HepG2 (cell line): ENCODE data around the gene NACAD. TPM values are rescaled to one million over a fixed set of nuclear protein-coding genes. Genes with fewer than 3 reads are reported as not detected.
A peak's percentile ranks its signal among the peaks of the same experiment; 100 is the strongest.

Experiments used
- ATAC-seq: fragments of 200-7000 bp; cut with Tn5 transposase; 3 replicates; pipeline ENCODE4 v1.9.1; 2020; ENCODE audit warnings: mild to moderate bottlenecking, moderate library complexity
- BruUV-seq: library from RNA; stranded (reverse); fragments of 400-500 nt; replicated peaks from 2 replicates; lab custom pipeline; 2021; lab: Mats Ljungman, UMichigan
- CTCF ChIA-PET: fragments of 300-600 bp; formaldehyde crosslinking; extraction: SDS; loops from one replicate; lab custom pipeline; 2021; ENCODE audit warnings: low total read pairs, inconsistent platforms, low intra/inter-chr PET ratio; lab: Yijun Ruan, JAX
- POLR2A ChIA-PET: fragments of 350-600 bp; sonication (Branson Sonifier 250); formaldehyde crosslinking; loops from one replicate; lab custom pipeline; 2020; ENCODE audit warnings: antibody characterized with exemption, inconsistent platforms; lab: Yijun Ruan, JAX
- DNase-seq: peaks from one replicate; pipeline ENCODE4 v3.0.0-alpha.2; 2015; ENCODE audit warnings: low spot score
- FAIRE-seq: peaks from 3 replicates; lab custom pipeline; 2011; peaks lifted over from hg19 to GRCh38; lab: Jason Lieb, UNC
- H2AFZ ChIP-seq: one replicate; pipeline ENCODE4 v1.6.1; 2011; ENCODE audit warnings: low read length, inconsistent platforms
- H3K27ac ChIP-seq: fragments of 300-600 bp; 3 replicates; pipeline ENCODE4 v1.8.0; 2011; ENCODE audit warnings: mixed run types, mild to moderate bottlenecking, mixed read lengths, low read length, inconsistent platforms; ENCODE audit not compliant: insufficient read depth; ENCODE audit errors: extremely low read length
- H3K27me3 ChIP-seq, 2 experiments: fragments of 200-600 bp in 1 of 2; 2 replicates in 1 of 2; 3 replicates in 1 of 2; pipeline versions ENCODE4 v1.6.0 to v1.8.0; 2011; ENCODE audit warnings: low read length in 2 of 2, mild to moderate bottlenecking in 2 of 2, moderate library complexity in 2 of 2, inconsistent platforms in 1 of 2; ENCODE audit not compliant: insufficient read depth in 2 of 2, control insufficient read depth in 1 of 2
- H3K36me3 ChIP-seq, 2 experiments: fragments of 200-600 bp in 1 of 2; replicated peaks in 1 of 2; 2 replicates in 1 of 2; 3 replicates in 1 of 2; pipeline versions ENCODE4 v1.5.1 to v1.8.0; 2011; ENCODE audit warnings: low read length in 2 of 2, inconsistent platforms in 1 of 2; ENCODE audit not compliant: insufficient read depth in 2 of 2, control insufficient read depth in 1 of 2
- H3K4me1 ChIP-seq: 2 replicates; pipeline ENCODE4 v1.5.1; 2012; ENCODE audit warnings: low read length, inconsistent platforms; ENCODE audit not compliant: insufficient read depth
- H3K4me2 ChIP-seq: 2 replicates; pipeline ENCODE4 v1.6.0; 2011; ENCODE audit warnings: low read depth, low read length, inconsistent platforms
- H3K4me3 ChIP-seq, 3 experiments: fragments of 200-600 bp in 1 of 3; sonication (generic), shearing (Covaris generic) in 1 of 3; replicated peaks in 1 of 3; 2 replicates each; pipeline ENCODE4 v1.5.1; 2011 to 2016; ENCODE audit warnings: low read length in 3 of 3, inconsistent platforms in 2 of 3, low read depth in 2 of 3, mild to moderate bottlenecking in 2 of 3, control low read depth in 1 of 3, mixed read lengths in 1 of 3; ENCODE audit not compliant: insufficient read depth in 1 of 3
- H3K79me2 ChIP-seq: one replicate; pipeline ENCODE4 v1.6.1; 2011; ENCODE audit warnings: low read length, inconsistent platforms; ENCODE audit not compliant: insufficient read depth
- H3K9ac ChIP-seq: 2 replicates; pipeline ENCODE4 v1.6.0; 2011; ENCODE audit warnings: mild to moderate bottlenecking, low read depth, low read length, inconsistent platforms; ENCODE audit not compliant: insufficient read depth
- H3K9me3 ChIP-seq: 2 replicates; pipeline ENCODE4 v1.5.1; 2012; ENCODE audit warnings: mild to moderate bottlenecking, low read length
- H4K20me1 ChIP-seq: 2 replicates; pipeline ENCODE4 v1.6.0; 2011; ENCODE audit warnings: inconsistent platforms, mild to moderate bottlenecking, low read length, moderate library complexity; ENCODE audit not compliant: insufficient read depth
- MTA1 ChIP-seq: sonication (generic); formaldehyde crosslinking; IDR thresholded peaks from 2 replicates; pipeline ENCODE4 v1.4.0; 2020; ENCODE audit warnings: missing genetic modification reagents, mild to moderate bottlenecking, borderline replicate concordance
- PAWR ChIP-seq: sonication (generic); formaldehyde crosslinking; IDR thresholded peaks from 2 replicates; pipeline ENCODE4 v1.4.0; 2020; ENCODE audit warnings: missing genetic modification reagents, mild to moderate bottlenecking, borderline replicate concordance
- PITX1 ChIP-seq: sonication (generic); formaldehyde crosslinking; IDR thresholded peaks from 2 replicates; pipeline ENCODE4 v1.5.1; 2020; ENCODE audit warnings: mild to moderate bottlenecking, missing genetic modification reagents
- ZBTB46 ChIP-seq: sonication (generic); formaldehyde crosslinking; IDR thresholded peaks from 2 replicates; pipeline ENCODE4 v1.4.0; 2020; ENCODE audit warnings: mild to moderate bottlenecking, missing genetic modification reagents, borderline replicate concordance
- ZNF17 ChIP-seq: sonication (generic); formaldehyde crosslinking; IDR thresholded peaks from 2 replicates; pipeline ENCODE4 v1.5.0; 2020; ENCODE audit warnings: mild to moderate bottlenecking, missing genetic modification reagents
- ZNF251 ChIP-seq: sonication (generic); formaldehyde crosslinking; IDR thresholded peaks from 2 replicates; pipeline ENCODE4 v1.9.0; 2021; ENCODE audit warnings: mild to moderate bottlenecking, missing genetic modification reagents
- ZNF367 ChIP-seq: sonication (generic); formaldehyde crosslinking; IDR thresholded peaks from 2 replicates; pipeline ENCODE4 v1.4.0; 2020; ENCODE audit warnings: missing genetic modification reagents, borderline replicate concordance
- ZNF577 ChIP-seq: sonication (generic); formaldehyde crosslinking; IDR thresholded peaks from 2 replicates; pipeline ENCODE4 v1.4.0; 2020; ENCODE audit warnings: mild to moderate bottlenecking, low read depth, missing genetic modification reagents, borderline replicate concordance
- ZNF619 ChIP-seq: sonication (generic); formaldehyde crosslinking; IDR thresholded peaks from 2 replicates; pipeline ENCODE4 v1.4.0; 2020; ENCODE audit warnings: mild to moderate bottlenecking, missing genetic modification reagents
- ZSCAN9 ChIP-seq: IDR thresholded peaks from 2 replicates; pipeline ENCODE4 v1.6.1; 2016; ENCODE audit warnings: borderline replicate concordance
- WGBS: methylation state at CpG from one replicate; pipeline ENCODE4 v1.1.6; 2017; ENCODE audit warnings: low lambda C conversion rate; 5-methylcytosine and 5-hydroxymethylcytosine counted together
- in situ Hi-C: cut with HindIII; loops from 2 replicates; pipeline ENCODE4 v1.10.0; 2017; ENCODE audit warnings: low pct_unique_long_range_greater_than_20kb; ENCODE audit not compliant: extremely low pct_ligation_motif_present
- intact Hi-C: fragments of 100-400 bp; cut with micrococcal nuclease; formaldehyde crosslinking; loops from one replicate; pipeline ENCODE4 v1.10.0; 2022; ENCODE audit not compliant: unreplicated experiment
- polyA plus RNA-seq, 8 experiments: library from polyadenylated mRNA; depleted of rRNA in 3 of 8; stranded (reverse) in 7 of 8; unstranded in 1 of 8; fragments of >200 nt; fragmentation: Illumina TruSeq in 4 of 8; extraction: Trizol in 4 of 8; gene quantifications; 2 replicates each; pipeline versions ENCODE4 v1.2.1 to v1.2.3, GENCODE V29; 2011 to 2016; ENCODE audit warnings: low read depth in 4 of 8, missing spikeins in 1 of 8, mixed read lengths in 1 of 8; ENCODE audit not compliant: insufficient read depth in 1 of 8
- total RNA-seq, 5 experiments: library from RNA; depleted of rRNA; stranded (reverse); fragments of >200 nt; fragmentation: Illumina TruSeq; extraction: Trizol; gene quantifications; 2 replicates each; pipeline ENCODE4 v1.2.3, GENCODE V29; 2016; ENCODE audit warnings: low read depth in 1 of 5
- TF ChIP-seq, protein P1 (sequence below): sonication (generic); formaldehyde crosslinking; IDR thresholded peaks from 2 replicates; pipeline ENCODE4 v1.5.1; 2020; ENCODE audit warnings: mild to moderate bottlenecking, moderate library complexity, missing genetic modification reagents
- TF ChIP-seq, protein P2 (sequence below): sonication (generic); formaldehyde crosslinking; IDR thresholded peaks from 2 replicates; pipeline ENCODE4 v1.4.0; 2020; ENCODE audit warnings: mild to moderate bottlenecking, missing genetic modification reagents

Gene NACAD
- total and polyA plus RNA-seq, 2 of the 13 experiments (the other 11 are each of a cell fraction or from before 2014, with no cell fraction given), result 0.04 TPM; not detected in 1

- TF ChIP-seq ZBTB46 (CRISPR knock-in tag) (no peak), ZNF577 (no peak)
Observed at GRCh38 chr7:45037876-45038275, 50.9 kb downstream of the NACAD start (continued).

- intact Hi-C loops (no loop called here), in situ Hi-C loops (no loop called here)
- no peaks in the 10 kb centered on the region for H4K20me1 ChIP-seq
- peak overlapping the region; percentile 71 for H3K27ac ChIP-seq
- TF ChIP-seq ZSCAN9 (CRISPR knock-in tag), result no peak
- no peak for TF ChIP-seq ZNF619 (CRISPR knock-in tag)
- no peak for TF ChIP-seq ZNF17 (CRISPR knock-in tag)
- TF ChIP-seq PAWR (CRISPR knock-in tag), result no peak
- TF ChIP-seq ZNF367 (CRISPR knock-in tag), result no peak
- no peak for TF ChIP-seq ZNF251 (CRISPR knock-in tag)
- TF ChIP-seq, protein P1, sequence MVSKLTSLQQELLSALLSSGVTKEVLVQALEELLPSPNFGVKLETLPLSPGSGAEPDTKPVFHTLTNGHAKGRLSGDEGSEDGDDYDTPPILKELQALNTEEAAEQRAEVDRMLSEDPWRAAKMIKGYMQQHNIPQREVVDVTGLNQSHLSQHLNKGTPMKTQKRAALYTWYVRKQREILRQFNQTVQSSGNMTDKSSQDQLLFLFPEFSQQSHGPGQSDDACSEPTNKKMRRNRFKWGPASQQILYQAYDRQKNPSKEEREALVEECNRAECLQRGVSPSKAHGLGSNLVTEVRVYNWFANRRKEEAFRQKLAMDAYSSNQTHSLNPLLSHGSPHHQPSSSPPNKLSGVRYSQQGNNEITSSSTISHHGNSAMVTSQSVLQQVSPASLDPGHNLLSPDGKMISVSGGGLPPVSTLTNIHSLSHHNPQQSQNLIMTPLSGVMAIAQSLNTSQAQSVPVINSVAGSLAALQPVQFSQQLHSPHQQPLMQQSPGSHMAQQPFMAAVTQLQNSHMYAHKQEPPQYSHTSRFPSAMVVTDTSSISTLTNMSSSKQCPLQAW (CRISPR knock-in tag), result no peak
- TF ChIP-seq, protein P2, sequence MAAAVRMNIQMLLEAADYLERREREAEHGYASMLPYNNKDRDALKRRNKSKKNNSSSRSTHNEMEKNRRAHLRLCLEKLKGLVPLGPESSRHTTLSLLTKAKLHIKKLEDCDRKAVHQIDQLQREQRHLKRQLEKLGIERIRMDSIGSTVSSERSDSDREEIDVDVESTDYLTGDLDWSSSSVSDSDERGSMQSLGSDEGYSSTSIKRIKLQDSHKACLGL, result no peak
- no peak for TF ChIP-seq MTA1
- no peak for TF ChIP-seq PITX1
- H2AFZ ChIP-seq, result no peak overlapping the region
- H3K36me3 ChIP-seq, result 0 out of 5 replicates have a peak, but pooled peaks cover 0 to 3% of the 10 kb centered on the region in 2 experiments
- 97% methylated on average over 8 of the region's 8 CpGs for WGBS
- H3K4me1 ChIP-seq, result peaks cover 66% of the 10 kb centered on the region
- POLR2A ChIA-PET, result interaction anchor here (0.6 to 1.8 kb wide), 2 partner anchors 37 to 64 kb away, joined by 3 to 9 read pairs; no protein-coding TSS in a partner anchor
- H3K4me2 ChIP-seq, result peak overlapping the region; percentile 85; the same call in 1 of the 2 replicates
- no peak for DNase-seq
- H3K79me2 ChIP-seq, result peaks cover 12% of the 10 kb centered on the region
- FAIRE-seq, result no peak
- ATAC-seq, result no peak
- H3K27me3 ChIP-seq, result no peaks in the 10 kb centered on the region
- CTCF ChIA-PET, result no interaction called here
- H3K9ac ChIP-seq, result no peak overlapping the region
- no TSS peak for BruUV-seq
- H3K9me3 ChIP-seq, result no peaks in the 10 kb centered on the region
- H3K4me3 ChIP-seq, result no peak overlapping the region
Observed at GRCh38 chr7:45036796-45037195, 52.0 kb downstream of the NACAD start.
